HEK293 (cell line): ENCODE measurements around the gene GREM2.

Experiments used
- CTCF ChIA-PET: fragments of 350-600 bp; formaldehyde crosslinking; extraction: SDS; loops from one replicate; lab custom pipeline; 2021; ENCODE audit warnings: antibody characterized with exemption; lab: Yijun Ruan, JAX
- POLR2A ChIA-PET: fragments of 300-600 bp; formaldehyde crosslinking; extraction: SDS; loops from one replicate; lab custom pipeline; 2020; ENCODE audit warnings: antibody characterized with exemption, inconsistent platforms; lab: Yijun Ruan, JAX
- H3K27ac ChIP-seq: fragments of 200-500 bp; sonication (Bioruptor generic); 2 replicates; pipeline ENCODE4 v1.5.1; 2014; ENCODE audit warnings: low read depth, low read length, control low read depth, inconsistent platforms; ENCODE audit errors: extremely low read depth
- H3K36me3 ChIP-seq, 2 experiments: fragments of 200-500 bp in 1 of 2; sonication (Bioruptor generic) in 1 of 2; 1 replicate in 1 of 2; 2 replicates in 1 of 2; pipeline ENCODE4 v1.5.1; 2014 to 2017; ENCODE audit warnings: inconsistent platforms in 2 of 2, low read length in 2 of 2; ENCODE audit not compliant: control insufficient read depth in 2 of 2, insufficient read depth in 1 of 2
- H3K4me1 ChIP-seq: fragments of 200-500 bp; sonication (Bioruptor generic); 2 replicates; pipeline ENCODE4 v1.5.1; 2014; ENCODE audit warnings: mild to moderate bottlenecking, low read length, inconsistent platforms; ENCODE audit not compliant: control insufficient read depth, insufficient read depth
- H3K4me3 ChIP-seq: 2 replicates; pipeline ENCODE4 v1.5.1; 2011; ENCODE audit warnings: low read depth, mild to moderate bottlenecking, control low read depth, low read length, moderate library complexity
- H3K9me3 ChIP-seq: fragments of 200-500 bp; sonication (Bioruptor generic); 2 replicates; pipeline ENCODE4 v1.5.1; 2014; ENCODE audit warnings: low read depth, low read length, inconsistent platforms; ENCODE audit not compliant: control insufficient read depth, insufficient read depth
- KLF7 ChIP-seq: fragments of 450-650 bp; formaldehyde crosslinking; IDR thresholded peaks from 2 replicates; pipeline ENCODE4 v1.5.1; 2016; ENCODE audit warnings: missing biosample characterization, missing genetic modification characterization, borderline replicate concordance
- MEIS1 ChIP-seq: sonication (generic); formaldehyde crosslinking; IDR thresholded peaks from 2 replicates; pipeline ENCODE4 v1.8.1; 2022; ENCODE audit warnings: missing genetic modification reagents, mild to moderate bottlenecking, borderline replicate concordance
- PRDM1 ChIP-seq: fragments of 450-650 bp; formaldehyde crosslinking; IDR thresholded peaks from 2 replicates; pipeline ENCODE4; 2016; ENCODE audit warnings: missing biosample characterization, missing genetic modification characterization
- PRDM6 ChIP-seq: fragments of 450-650 bp; formaldehyde crosslinking; IDR thresholded peaks from 2 replicates; pipeline ENCODE4 v1.5.1; 2017; ENCODE audit warnings: missing biosample characterization, missing genetic modification characterization
- SALL2 ChIP-seq: fragments of 450-650 bp; formaldehyde crosslinking; IDR thresholded peaks from 2 replicates; pipeline ENCODE4 v1.5.0; 2017; ENCODE audit warnings: missing biosample characterization, mild to moderate bottlenecking, missing genetic modification characterization, borderline replicate concordance
- ZBTB11 ChIP-seq: fragments of 450-650 bp; formaldehyde crosslinking; conservative IDR thresholded peaks from 2 replicates; pipeline ENCODE4 v1.5.1; 2016; ENCODE audit warnings: low read depth, missing biosample characterization, missing genetic modification characterization
- ZBTB20 ChIP-seq: fragments of 450-650 bp; formaldehyde crosslinking; IDR thresholded peaks from 2 replicates; pipeline ENCODE4 v1.5.1; 2016; ENCODE audit warnings: missing biosample characterization, missing genetic modification characterization
- ZBTB21 ChIP-seq: fragments of 450-650 bp; formaldehyde crosslinking; IDR thresholded peaks from 2 replicates; pipeline ENCODE4 v1.5.1; 2017; ENCODE audit warnings: missing biosample characterization, missing genetic modification characterization
- ZBTB7A ChIP-seq: fragments of 450-650 bp; formaldehyde crosslinking; IDR thresholded peaks from 2 replicates; pipeline ENCODE4 v1.5.1; 2016; ENCODE audit warnings: low read depth, missing biosample characterization, missing genetic modification characterization
- ZFP41 ChIP-seq: fragments of 450-650 bp; formaldehyde crosslinking; IDR thresholded peaks from 2 replicates; pipeline ENCODE4 v1.5.1; 2016; ENCODE audit warnings: missing biosample characterization, missing genetic modification characterization, borderline replicate concordance
- ZNF157 ChIP-seq: fragments of 450-650 bp; formaldehyde crosslinking; IDR thresholded peaks from 2 replicates; pipeline ENCODE4 v1.5.1; 2016; ENCODE audit warnings: missing biosample characterization, missing genetic modification characterization
- ZNF184 ChIP-seq: fragments of 450-650 bp; IDR thresholded peaks from 2 replicates; pipeline ENCODE4 v1.5.1; 2018; ENCODE audit warnings: missing biosample characterization, mild to moderate bottlenecking, missing genetic modification characterization
- ZNF19 ChIP-seq: fragments of 450-650 bp; formaldehyde crosslinking; IDR thresholded peaks from 2 replicates; pipeline ENCODE4; 2016; ENCODE audit warnings: missing biosample characterization, missing genetic modification characterization, low read depth
- ZNF214 ChIP-seq: fragments of 450-650 bp; formaldehyde crosslinking; IDR thresholded peaks from 2 replicates; pipeline ENCODE4 v1.5.1; 2017; ENCODE audit warnings: missing biosample characterization, mild to moderate bottlenecking, missing genetic modification characterization, borderline replicate concordance
- ZNF239 ChIP-seq: fragments of 450-650 bp; formaldehyde crosslinking; IDR thresholded peaks from 2 replicates; pipeline ENCODE4 v1.5.1; 2016; ENCODE audit warnings: missing biosample characterization, missing genetic modification characterization
- ZNF335 ChIP-seq: fragments of 450-650 bp; formaldehyde crosslinking; conservative IDR thresholded peaks from 2 replicates; pipeline ENCODE4 v1.5.1; 2016; ENCODE audit warnings: missing biosample characterization, missing genetic modification characterization
- ZNF354C ChIP-seq: fragments of 450-650 bp; formaldehyde crosslinking; IDR thresholded peaks from 2 replicates; pipeline ENCODE4 v1.5.1; 2016; ENCODE audit warnings: missing biosample characterization, missing genetic modification characterization, low read depth, borderline replicate concordance
- ZNF366 ChIP-seq: fragments of 450-650 bp; formaldehyde crosslinking; conservative IDR thresholded peaks from 2 replicates; pipeline ENCODE4 v1.5.1; 2016; ENCODE audit warnings: missing biosample characterization, missing genetic modification characterization
- ZNF660 ChIP-seq: fragments of 450-650 bp; IDR thresholded peaks from 2 replicates; pipeline ENCODE4 v1.5.1; 2018; ENCODE audit warnings: missing biosample characterization, mild to moderate bottlenecking, missing genetic modification characterization
- ZNF707 ChIP-seq: fragments of 450-650 bp; formaldehyde crosslinking; IDR thresholded peaks from 2 replicates; pipeline ENCODE4 v1.5.1; 2016; ENCODE audit warnings: missing biosample characterization, missing genetic modification characterization
- ZSCAN30 ChIP-seq: fragments of 450-650 bp; IDR thresholded peaks from 2 replicates; pipeline ENCODE4 v1.5.1; 2018; ENCODE audit warnings: missing biosample characterization, mild to moderate bottlenecking, missing genetic modification characterization, moderate library complexity
- TF ChIP-seq, protein P1 (sequence below): fragments of 450-650 bp; formaldehyde crosslinking; IDR thresholded peaks from 2 replicates; pipeline ENCODE4 v1.5.1; 2016; ENCODE audit warnings: missing biosample characterization, missing genetic modification characterization

GREM2 gene

GRCh38 chr1:240475832-240476231 lies 136.1 kb downstream of the GREM2 start:
- ChIA-PET CTCF (interaction anchor here (0.7 kb wide), 1 partner anchor 12 kb away, joined by 3 read pairs; no protein-coding TSS in a partner anchor), POLR2A (no interaction called here)
- Histone ChIP-seq H3K4me1 (peaks cover 3% of the 10 kb centered on the region; the same call in 1 of the 2 replicates), H3K36me3 (no peaks in the 10 kb centered on the region), H3K27ac (no peak overlapping the region), H3K4me3 (no peak overlapping the region), H3K9me3 (no peaks in the 10 kb centered on the region)
- TF ChIP-seq ZFP41 (tag by site-specific recombination) (no peak), ZNF157 (tag by site-specific recombination) (no peak), ZNF366 (tag by site-specific recombination) (no peak), ZBTB7A (no peak), ZNF214 (no peak), ZBTB20 (no peak), ZSCAN30 (tag by site-specific recombination) (no peak), SALL2 (no peak), ZNF239 (tag by site-specific recombination) (no peak), ZBTB21 (tag by site-specific recombination) (no peak), ZNF354C (tag by site-specific recombination) (no peak), ZNF707 (no peak), ZBTB11 (no peak), ZNF660 (tag by site-specific recombination) (no peak)

- H3K27ac ChIP-seq, result no peak overlapping the region
- CTCF ChIA-PET, result interaction anchor here (0.6 kb wide), 1 partner anchor 1424 kb away, joined by 8 read pairs; no protein-coding TSS in a partner anchor
These were observed 137.8 kb downstream of the GREM2 start for GRCh38 chr1:240474133-240474614.

More at GRCh38 chr1:240474133-240474614, 137.8 kb downstream of the GREM2 start:
- H3K4me1 ChIP-seq, result peaks cover 6% of the 10 kb centered on the region; the same call in 1 of the 2 replicates
- POLR2A ChIA-PET, result interaction anchor here (0.6 kb wide), 1 partner anchor 665 kb away, joined by 4 read pairs; no protein-coding TSS in a partner anchor
- TF ChIP-seq MEIS1 (no peak), ZNF19 (tag by site-specific recombination) (no peak), PRDM1 (0 out of 2 replicates have a peak, but pooled peaks have one; percentile 26), PRDM6 (peak; percentile 1; the same call in 1 of the 2 replicates), KLF7 (no peak), ZNF184 (tag by site-specific recombination) (no peak), ZNF335 (no peak)
- TF ChIP-seq, protein P1, sequence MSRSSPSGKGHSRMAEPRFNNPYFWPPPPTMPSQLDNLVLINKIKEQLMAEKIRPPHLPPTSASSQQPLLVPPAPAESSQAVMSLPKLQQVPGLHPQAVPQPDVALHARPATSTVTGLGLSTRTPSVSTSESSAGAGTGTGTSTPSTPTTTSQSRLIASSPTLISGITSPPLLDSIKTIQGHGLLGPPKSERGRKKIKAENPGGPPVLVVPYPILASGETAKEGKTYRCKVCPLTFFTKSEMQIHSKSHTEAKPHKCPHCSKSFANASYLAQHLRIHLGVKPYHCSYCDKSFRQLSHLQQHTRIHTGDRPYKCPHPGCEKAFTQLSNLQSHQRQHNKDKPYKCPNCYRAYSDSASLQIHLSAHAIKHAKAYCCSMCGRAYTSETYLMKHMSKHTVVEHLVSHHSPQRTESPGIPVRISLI (tag by site-specific recombination), result no peak
- no peaks in the 10 kb centered on the region for H3K36me3 ChIP-seq
- H3K9me3 ChIP-seq, result no peaks in the 10 kb centered on the region
- no peak overlapping the region for H3K4me3 ChIP-seq
